OCI-LY3 (cell line): Measurements from ENCODE around the gene DSN1.

Source experiments
- H2AFZ ChIP-seq: fragments of 200-600, 300-600 bp; shearing (Covaris generic); 2 replicates; pipeline ENCODE4 v1.6.0; 2014; ENCODE audit warnings: antibody characterized with exemption, low read depth, low read length
- H3K27ac ChIP-seq: fragments of 200-600, 300-600 bp; sonication (generic); 2 replicates; pipeline ENCODE4 v1.5.1; 2014; ENCODE audit warnings: mild to moderate bottlenecking, low read length, moderate library complexity, mixed read lengths
- H3K27me3 ChIP-seq: fragments of 200-600, 300-600 bp; sonication (generic); 2 replicates; pipeline ENCODE4 v1.6.1; 2014; ENCODE audit warnings: low read depth, low read length, mixed read lengths
- H3K36me3 ChIP-seq: fragments of 200-600, 300-600 bp; sonication (generic); replicated peaks from 2 replicates; pipeline ENCODE3; 2014; ENCODE audit warnings: low read depth, low read length, mixed read lengths
- H3K4me1 ChIP-seq: fragments of 300-600, 200-600 bp; sonication (generic); 2 replicates; pipeline ENCODE4 v1.6.1; 2014; ENCODE audit warnings: low read length, mixed read lengths
- H3K4me2 ChIP-seq: fragments of 200-600, 300-600 bp; sonication (generic); 2 replicates; pipeline ENCODE4 v1.6.1; 2014; ENCODE audit warnings: low read length, mixed read lengths
- H3K4me3 ChIP-seq: fragments of 300-600, 200-600 bp; sonication (generic); 2 replicates; pipeline ENCODE4 v1.5.1; 2014; ENCODE audit warnings: antibody characterized with exemption, mild to moderate bottlenecking, low read length, moderate library complexity
- H3K79me2 ChIP-seq: fragments of 300-600, 200-600 bp; shearing (Covaris generic); 2 replicates; pipeline ENCODE4 v1.6.1; 2014; ENCODE audit warnings: mild to moderate bottlenecking, low read length, mixed read lengths
- H3K9ac ChIP-seq: fragments of 300-600, 200-600 bp; shearing (Covaris generic); 2 replicates; pipeline ENCODE4 v1.6.0; 2014; ENCODE audit warnings: mild to moderate bottlenecking, low read length, moderate library complexity
- H3K9me3 ChIP-seq: fragments of 200-600, 300-600 bp; shearing (Covaris generic); 2 replicates; pipeline ENCODE4 v1.6.1; 2014; ENCODE audit warnings: low read length, mixed read lengths; ENCODE audit not compliant: insufficient read depth
- H4K20me1 ChIP-seq: fragments of 200-600, 300-600 bp; sonication (generic); 2 replicates; pipeline ENCODE4 v1.6.1; 2016; ENCODE audit warnings: low read length, mixed read lengths; ENCODE audit not compliant: insufficient read depth
- EZH2phosphoT487 ChIP-seq: fragments of 200-600 bp; shearing (Covaris generic); IDR thresholded peaks from 2 replicates; pipeline ENCODE4 v1.6.1; 2018; ENCODE audit warnings: antibody characterized with exemption, mixed run types, low read depth
- TF ChIP-seq, protein P1 (sequence below): fragments of 200-600, 300-600 bp; sonication (generic); IDR thresholded peaks from 2 replicates; pipeline ENCODE4 v1.5.1; 2014; ENCODE audit warnings: antibody characterized with exemption, low read length, low read depth

The DSN1 gene

GRCh38 chr20:36717021-36717420 is 56.5 kb downstream of the DSN1 start:
- H4K20me1 ChIP-seq, result no peaks in the 10 kb centered on the region
- H3K9me3 ChIP-seq, result no peaks in the 10 kb centered on the region
- H3K4me3 ChIP-seq, result no peak overlapping the region
- no peak overlapping the region for H2AFZ ChIP-seq
- H3K36me3 ChIP-seq, result no peaks in the 10 kb centered on the region
- no peak overlapping the region for H3K9ac ChIP-seq
- H3K79me2 ChIP-seq, result no peaks in the 10 kb centered on the region
- H3K27ac ChIP-seq, result no peak overlapping the region
- H3K4me1 ChIP-seq, result no peaks in the 10 kb centered on the region
- TF ChIP-seq, protein P1, sequence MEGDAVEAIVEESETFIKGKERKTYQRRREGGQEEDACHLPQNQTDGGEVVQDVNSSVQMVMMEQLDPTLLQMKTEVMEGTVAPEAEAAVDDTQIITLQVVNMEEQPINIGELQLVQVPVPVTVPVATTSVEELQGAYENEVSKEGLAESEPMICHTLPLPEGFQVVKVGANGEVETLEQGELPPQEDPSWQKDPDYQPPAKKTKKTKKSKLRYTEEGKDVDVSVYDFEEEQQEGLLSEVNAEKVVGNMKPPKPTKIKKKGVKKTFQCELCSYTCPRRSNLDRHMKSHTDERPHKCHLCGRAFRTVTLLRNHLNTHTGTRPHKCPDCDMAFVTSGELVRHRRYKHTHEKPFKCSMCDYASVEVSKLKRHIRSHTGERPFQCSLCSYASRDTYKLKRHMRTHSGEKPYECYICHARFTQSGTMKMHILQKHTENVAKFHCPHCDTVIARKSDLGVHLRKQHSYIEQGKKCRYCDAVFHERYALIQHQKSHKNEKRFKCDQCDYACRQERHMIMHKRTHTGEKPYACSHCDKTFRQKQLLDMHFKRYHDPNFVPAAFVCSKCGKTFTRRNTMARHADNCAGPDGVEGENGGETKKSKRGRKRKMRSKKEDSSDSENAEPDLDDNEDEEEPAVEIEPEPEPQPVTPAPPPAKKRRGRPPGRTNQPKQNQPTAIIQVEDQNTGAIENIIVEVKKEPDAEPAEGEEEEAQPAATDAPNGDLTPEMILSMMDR, result no peak
- no peak for TF ChIP-seq EZH2phosphoT487
- no peak overlapping the region for H3K4me2 ChIP-seq
- no peaks in the 10 kb centered on the region for H3K27me3 ChIP-seq

DNA sequence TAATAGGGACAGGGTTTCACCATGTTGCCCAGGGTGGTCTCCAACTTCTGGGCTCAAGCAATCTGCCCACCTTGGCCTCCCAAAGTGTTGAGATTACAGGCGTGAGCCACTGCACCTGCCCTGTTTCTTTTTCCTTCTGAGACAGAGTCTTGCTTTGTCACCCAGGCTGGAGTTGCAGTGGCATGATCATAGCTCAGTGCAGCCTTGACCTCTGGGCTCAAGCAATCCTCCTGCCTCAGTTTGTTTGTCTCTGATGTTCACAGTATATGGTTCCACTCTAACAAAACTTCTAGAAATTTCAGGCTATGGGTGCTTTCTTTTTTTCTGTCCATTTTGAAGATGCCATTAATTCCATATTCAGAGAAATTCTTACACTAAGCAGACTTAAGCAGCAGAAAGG is 60.8 kb downstream of the DSN1 start:
- Histone ChIP-seq H3K4me2 (no peak overlapping the region), H3K9ac (no peak overlapping the region), H3K4me3 (no peak overlapping the region), H3K9me3 (no peaks in the 10 kb centered on the region), H3K27me3 (no peaks in the 10 kb centered on the region), H3K36me3 (no peaks in the 10 kb centered on the region), H3K27ac (no peak overlapping the region), H3K4me1 (no peaks in the 10 kb centered on the region), H2AFZ (no peak overlapping the region), H4K20me1 (no peaks in the 10 kb centered on the region), H3K79me2 (no peaks in the 10 kb centered on the region)
- TF ChIP-seq, protein P1, result no peak
- no peak for TF ChIP-seq EZH2phosphoT487

DNA sequence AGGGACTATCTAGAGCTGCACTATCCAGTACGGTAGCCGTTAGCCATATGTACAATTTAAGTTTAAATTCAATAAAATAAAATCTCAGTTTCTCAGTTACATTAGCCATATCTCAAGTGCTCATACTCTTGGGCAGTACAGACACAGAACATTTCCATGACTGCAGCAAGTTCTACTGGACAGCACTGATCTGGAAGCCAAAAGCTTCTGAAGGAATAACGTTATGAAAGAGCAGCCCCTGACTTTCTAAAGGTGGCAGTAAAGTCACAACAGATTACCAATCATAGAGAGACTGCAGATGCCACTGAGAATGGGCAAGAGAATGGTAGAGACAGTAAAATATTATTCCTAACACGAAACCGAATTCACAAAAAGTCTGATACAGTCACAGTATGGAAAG is 64.4 kb downstream of the DSN1 start:
- TF ChIP-seq, protein P1, result no peak
- TF ChIP-seq EZH2phosphoT487, result no peak
- Histone ChIP-seq H3K4me3 (no peak overlapping the region), H3K9me3 (no peaks in the 10 kb centered on the region), H3K27me3 (no peaks in the 10 kb centered on the region), H2AFZ (no peak overlapping the region), H4K20me1 (no peaks in the 10 kb centered on the region), H3K9ac (no peak overlapping the region), H3K4me1 (no peaks in the 10 kb centered on the region), H3K4me2 (no peak overlapping the region), H3K36me3 (no peaks in the 10 kb centered on the region), H3K27ac (no peak overlapping the region), H3K79me2 (no peaks in the 10 kb centered on the region)

DNA sequence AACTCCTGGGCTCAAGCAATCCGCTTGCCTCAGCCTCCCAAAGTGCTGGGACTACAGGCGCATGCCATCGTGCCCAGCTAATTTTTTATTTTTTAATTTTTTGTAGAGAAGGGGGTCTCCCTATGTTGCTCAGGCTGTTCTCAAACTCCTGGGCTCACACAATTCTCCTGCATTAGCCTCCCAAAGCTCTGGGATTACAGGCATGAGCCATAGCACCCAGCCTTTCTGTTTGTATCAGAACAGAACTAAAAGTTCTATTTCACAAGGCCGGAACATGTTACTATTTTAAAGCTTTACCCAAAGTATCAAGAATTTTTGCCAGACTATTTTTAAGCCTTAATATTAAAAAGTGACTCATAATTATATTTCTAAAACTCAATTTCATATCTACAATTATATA is 70.0 kb downstream of the DSN1 start:
- Histone ChIP-seq H3K9me3 (no peaks in the 10 kb centered on the region), H4K20me1 (no peaks in the 10 kb centered on the region), H3K4me2 (no peak overlapping the region), H3K79me2 (no peaks in the 10 kb centered on the region), H3K4me3 (no peak overlapping the region), H3K9ac (no peak overlapping the region), H2AFZ (no peak overlapping the region), H3K36me3 (no peaks in the 10 kb centered on the region), H3K27me3 (no peaks in the 10 kb centered on the region), H3K27ac (no peak overlapping the region), H3K4me1 (no peaks in the 10 kb centered on the region)
- TF ChIP-seq, protein P1, result no peak
